RWPE1 (cell line): ENCODE data around the gene AHDC1.

ENCODE experiments used
- CTCF ChIA-PET: fragments of 350-600 bp; sonication (Branson Sonifier 250); formaldehyde crosslinking; extraction: SDS; loops from one replicate; lab custom pipeline; 2021; lab: Yijun Ruan, JAX
- POLR2A ChIA-PET: fragments of 400-600 bp; formaldehyde crosslinking; extraction: SDS; loops from one replicate; lab custom pipeline; 2020; ENCODE audit warnings: antibody characterized with exemption; ENCODE audit not compliant: low non-redundant PET; lab: Yijun Ruan, JAX
- DNase-seq: peaks from one replicate; pipeline ENCODE4 v3.0.0; 2012; ENCODE audit warnings: low spot score
- H3K27ac ChIP-seq: fragments of 450-650 bp; 2 replicates; pipeline ENCODE4 v1.5.1; 2017
- TF ChIP-seq, protein P1 (sequence below): fragments of 450-650 bp; conservative IDR thresholded peaks from 2 replicates; pipeline ENCODE4 v1.5.1; 2017; ENCODE audit warnings: low read depth, mild to moderate bottlenecking

AHDC1 gene

GRCh38 chr1:27528818-27529703 lies 74.9 kb downstream of the AHDC1 start:
- CTCF ChIA-PET = no interaction called here
- DNase-seq = no peak
- TF ChIP-seq, protein P1, sequence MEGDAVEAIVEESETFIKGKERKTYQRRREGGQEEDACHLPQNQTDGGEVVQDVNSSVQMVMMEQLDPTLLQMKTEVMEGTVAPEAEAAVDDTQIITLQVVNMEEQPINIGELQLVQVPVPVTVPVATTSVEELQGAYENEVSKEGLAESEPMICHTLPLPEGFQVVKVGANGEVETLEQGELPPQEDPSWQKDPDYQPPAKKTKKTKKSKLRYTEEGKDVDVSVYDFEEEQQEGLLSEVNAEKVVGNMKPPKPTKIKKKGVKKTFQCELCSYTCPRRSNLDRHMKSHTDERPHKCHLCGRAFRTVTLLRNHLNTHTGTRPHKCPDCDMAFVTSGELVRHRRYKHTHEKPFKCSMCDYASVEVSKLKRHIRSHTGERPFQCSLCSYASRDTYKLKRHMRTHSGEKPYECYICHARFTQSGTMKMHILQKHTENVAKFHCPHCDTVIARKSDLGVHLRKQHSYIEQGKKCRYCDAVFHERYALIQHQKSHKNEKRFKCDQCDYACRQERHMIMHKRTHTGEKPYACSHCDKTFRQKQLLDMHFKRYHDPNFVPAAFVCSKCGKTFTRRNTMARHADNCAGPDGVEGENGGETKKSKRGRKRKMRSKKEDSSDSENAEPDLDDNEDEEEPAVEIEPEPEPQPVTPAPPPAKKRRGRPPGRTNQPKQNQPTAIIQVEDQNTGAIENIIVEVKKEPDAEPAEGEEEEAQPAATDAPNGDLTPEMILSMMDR = no peak
- H3K27ac ChIP-seq = peak overlapping the region; percentile 98
- POLR2A ChIA-PET = no interaction called here

DNA sequence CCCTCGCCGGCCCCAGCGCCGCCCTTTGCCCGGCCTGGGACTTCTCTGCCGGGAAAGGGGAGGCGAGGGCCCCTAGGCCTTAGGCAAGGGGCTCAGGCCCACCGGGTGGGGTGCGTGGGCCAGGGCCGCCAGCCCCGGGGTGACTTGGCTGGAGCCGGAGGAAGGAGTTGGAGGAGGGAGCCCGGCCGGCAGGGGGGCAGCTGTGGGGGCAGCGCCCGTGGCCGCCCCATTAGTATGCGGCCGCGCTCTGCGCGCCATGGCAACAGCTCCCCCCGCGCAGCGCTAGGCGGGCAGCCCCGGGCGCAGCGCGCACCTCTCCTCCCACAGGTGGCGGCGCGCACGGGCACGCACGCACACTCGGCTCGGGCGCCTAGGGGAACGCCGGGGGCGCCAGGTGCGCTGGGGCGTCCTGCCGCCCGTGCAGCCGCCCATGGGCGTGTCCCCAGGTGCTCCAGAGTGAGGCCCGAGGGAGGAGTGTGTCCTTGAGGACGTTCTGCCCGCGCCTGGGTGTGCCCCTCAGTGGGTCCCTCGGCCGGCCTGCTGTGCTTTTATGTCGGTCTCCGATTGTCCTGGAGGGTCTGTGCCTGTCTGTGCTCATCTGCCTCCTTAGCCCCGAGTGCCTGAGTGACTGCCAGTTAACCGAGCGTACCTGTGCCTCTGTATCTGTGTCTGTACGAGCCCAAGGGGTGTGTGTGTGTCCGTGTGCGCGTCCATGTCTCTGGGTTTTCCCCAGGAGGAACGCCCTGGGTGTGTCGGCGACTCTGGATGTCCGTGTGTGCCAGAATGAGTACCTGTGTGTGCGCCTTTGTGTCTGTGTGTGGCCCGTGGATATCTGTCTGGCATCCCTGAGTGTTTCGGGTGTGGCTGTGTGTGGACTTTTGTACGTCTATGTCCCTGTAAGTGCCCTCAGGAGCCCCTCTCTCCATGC lies 75.8 kb downstream of the AHDC1 start:
- TF ChIP-seq, protein P1 = no peak
- peak overlapping the region; percentile 98 for H3K27ac ChIP-seq
- peak; percentile 65 for DNase-seq
- ChIA-PET CTCF (no interaction called here), POLR2A (interaction anchor here (0.6 to 1.3 kb wide), 4 partner anchors 11 to 228 kb away, joined by 3 to 4 read pairs (median 3); partner anchors contain the start of gene WASF2)

DNA sequence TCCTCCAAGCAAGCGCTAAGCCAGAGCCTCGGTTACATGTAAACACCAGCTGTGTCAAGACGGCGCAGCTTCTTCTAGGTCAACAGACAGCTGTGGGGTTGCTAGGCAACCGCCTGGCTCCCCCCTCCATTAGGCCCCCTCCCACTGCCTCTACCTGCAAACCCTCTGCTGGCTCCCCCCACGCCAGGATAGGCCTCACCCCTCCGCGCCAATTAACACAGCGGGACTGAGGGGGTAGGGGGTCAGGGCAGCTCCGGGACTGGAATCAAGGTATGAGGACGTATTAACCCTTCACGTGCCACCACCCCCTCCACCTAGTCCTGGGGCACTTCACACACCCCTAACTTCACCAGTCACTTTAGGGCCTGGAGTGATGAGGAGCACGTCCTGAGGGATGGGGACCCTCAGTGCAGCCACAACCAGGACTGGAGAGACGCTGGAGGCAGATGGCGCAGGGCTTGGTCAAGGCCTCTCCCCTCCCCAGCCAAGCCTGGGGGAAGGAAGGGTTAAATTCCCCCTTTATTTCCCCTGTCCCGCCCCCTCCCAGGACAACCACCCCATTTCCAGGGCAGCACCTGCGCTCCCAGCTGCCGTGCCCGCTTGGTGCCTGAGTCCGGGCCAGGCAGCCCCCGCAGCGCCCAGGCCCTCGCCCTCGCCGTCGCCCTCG lies 76.6 kb downstream of the AHDC1 start:
- TF ChIP-seq, protein P1 = no peak
- ChIA-PET CTCF (no interaction called here), POLR2A (interaction anchor here (0.6 to 1.3 kb wide), 4 partner anchors 10 to 227 kb away, joined by 3 to 4 read pairs (median 3); partner anchors contain the start of gene WASF2)
- no peak for DNase-seq
- H3K27ac ChIP-seq = peak overlapping the region; percentile 98

DNA sequence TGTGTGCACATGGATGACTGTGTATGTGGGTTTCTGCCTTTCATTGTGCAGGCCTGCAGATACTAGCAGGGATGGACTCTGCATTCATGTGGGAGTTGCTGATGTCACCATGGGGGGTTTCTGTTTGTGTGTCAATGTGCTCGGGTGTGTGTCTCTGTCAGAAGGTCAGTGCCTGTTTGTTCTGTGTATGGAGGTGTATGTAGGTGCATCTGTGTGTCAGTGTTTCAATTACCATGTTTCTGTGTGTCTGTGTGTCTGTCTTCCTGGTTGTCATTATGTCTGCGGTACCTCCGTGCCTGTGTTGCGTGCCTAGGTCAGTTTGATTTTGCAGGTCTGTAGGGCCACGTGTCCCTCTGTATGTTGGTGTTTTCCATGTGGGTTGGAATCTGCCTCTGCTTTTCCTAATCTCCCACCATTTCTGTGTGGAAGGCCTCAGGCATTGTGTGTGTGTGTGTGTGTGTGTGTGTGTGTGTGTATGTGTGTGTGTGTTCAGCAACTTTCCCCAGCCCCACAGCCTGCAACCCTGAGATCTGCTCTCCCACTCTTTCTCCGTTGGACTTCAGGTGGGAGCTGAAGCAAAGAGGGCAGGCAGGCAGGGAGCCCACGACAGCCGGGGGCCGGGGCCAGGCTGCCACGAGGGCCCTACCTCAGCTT lies 77.2 kb downstream of the AHDC1 start:
- POLR2A ChIA-PET = interaction anchor here (0.5 to 1.3 kb wide), 3 partner anchors 9 to 36 kb away, joined by 3 to 7 read pairs (median 4); partner anchors contain the start of gene WASF2
- DNase-seq = no peak
- CTCF ChIA-PET = interaction anchor here (0.6 kb wide), 1 partner anchor 700 kb away, joined by 5 read pairs; no protein-coding TSS in a partner anchor
- TF ChIP-seq, protein P1 = no peak
- H3K27ac ChIP-seq = peak overlapping the region; percentile 98

DNA sequence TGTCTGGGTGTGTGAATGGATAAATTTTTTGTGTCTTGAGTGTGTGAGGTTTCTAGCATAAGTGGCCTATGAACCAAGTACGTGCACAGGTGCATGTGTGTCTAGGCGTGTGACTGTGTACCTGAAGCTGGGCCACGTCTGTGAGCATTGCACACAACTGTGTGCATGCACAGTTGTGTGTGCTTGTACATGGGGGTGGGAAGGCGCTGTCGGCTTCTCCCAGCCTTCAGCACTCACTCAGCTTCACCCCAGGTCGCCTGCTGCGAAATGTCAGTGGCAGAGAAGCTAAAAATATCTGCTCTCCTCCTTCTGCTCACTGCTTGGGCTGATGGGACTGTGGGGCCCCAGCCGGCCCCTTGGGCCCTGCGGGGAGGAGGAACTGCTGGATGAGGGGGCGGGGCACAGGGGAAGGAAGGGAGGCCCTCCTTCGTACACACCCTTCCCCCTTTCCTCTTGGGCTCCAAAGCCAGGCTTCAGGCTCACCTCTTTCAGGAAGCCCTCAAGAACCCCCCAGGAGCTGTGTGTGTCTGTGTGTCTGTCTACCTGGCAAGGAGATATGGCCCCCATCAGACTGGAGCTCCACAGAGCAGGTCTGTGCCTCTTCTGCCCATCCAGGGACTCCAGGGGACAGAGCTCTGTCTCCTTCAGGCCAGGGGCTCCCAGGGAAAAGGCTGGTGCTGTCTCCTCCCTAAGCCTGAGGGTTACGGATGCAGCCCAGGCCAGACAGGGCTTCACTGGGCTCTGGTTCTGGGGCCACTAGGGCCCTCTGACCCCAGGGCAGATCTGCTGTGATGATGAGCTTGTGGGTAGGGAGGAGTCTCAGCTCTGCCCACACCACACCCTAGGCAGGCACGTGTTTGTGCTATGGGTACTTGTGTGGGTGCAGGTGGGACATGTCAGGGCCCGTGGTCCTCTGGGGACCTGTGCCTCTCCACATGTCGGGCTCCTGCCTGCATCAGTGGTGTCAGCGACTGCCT lies 78.4 kb downstream of the AHDC1 start:
- ChIA-PET CTCF (interaction anchor here (0.5 to 0.9 kb wide), 3 partner anchors 43 to 278 kb away, joined by 4 to 5 read pairs (median 5); no protein-coding TSS in a partner anchor), POLR2A (interaction anchor here (0.5 kb wide), 1 partner anchor 35 kb away, joined by 7 read pairs; no protein-coding TSS in a partner anchor)
- peak; percentile 66 for DNase-seq
- TF ChIP-seq, protein P1 = no peak
- peak overlapping the region; percentile 98 for H3K27ac ChIP-seq
